ENCODE measurements around the gene MAST2. TPM values are rescaled to one million over a fixed set of nuclear protein-coding genes. Genes with fewer than 3 reads are reported as not detected.

Gene MAST2
- total RNA-seq, 1 experiment from 2014 or later = 38.4 TPM

GRCh38 chr1:45989249-45989648 is 185.8 kb downstream of the MAST2 start:
- no peak for DNase-seq (ENCODE audit: low spot score)
- BruUV-seq (replicated peaks) = no TSS peak
- H3K4me3 ChIP-seq (ENCODE audit: low read depth, low read length, poor library complexity, severe bottlenecking) = no peak overlapping the region
- no peaks in the 10 kb centered on the region for H3K36me3 ChIP-seq (ENCODE audit: insufficient read depth, low read length, poor library complexity, severe bottlenecking)
- ChIA-PET CTCF (no interaction called here), POLR2A (ENCODE audit: low non-redundant PET) (no interaction called here)
- no peaks in the 10 kb centered on the region for H3K4me1 ChIP-seq (ENCODE audit: insufficient read depth, low read length, poor library complexity, severe bottlenecking)
- H3K27me3 ChIP-seq (replicated peaks; ENCODE audit: insufficient read depth, low read depth, low read length, poor library complexity) = no peaks in the 10 kb centered on the region
- no peak overlapping the region for H3K27ac ChIP-seq (ENCODE audit: low read depth, low read length, poor library complexity, severe bottlenecking)
- intact Hi-C loops (cut with micrococcal nuclease; ENCODE audit: unreplicated experiment) = no loop called here
- TF ChIP-seq EZH2 (IDR thresholded peaks at IDR 0.05; ENCODE audit: borderline replicate concordance, low read depth, low read length, poor library complexity, severe bottlenecking) = no peak
- no peak for TF ChIP-seq CTCF (conservative IDR thresholded peaks at IDR 0.05; ENCODE audit: low read depth, low read length)
- no peaks in the 10 kb centered on the region for H3K9me3 ChIP-seq (ENCODE audit: low read depth, low read length, poor library complexity, severe bottlenecking)

GRCh38 chr1:45994423-45994822 is 191.0 kb downstream of the MAST2 start:
- H3K4me1 ChIP-seq (ENCODE audit: insufficient read depth, low read length, poor library complexity, severe bottlenecking) = no peaks in the 10 kb centered on the region
- intact Hi-C loops (cut with micrococcal nuclease; ENCODE audit: unreplicated experiment) = no loop called here
- no peaks in the 10 kb centered on the region for H3K9me3 ChIP-seq (ENCODE audit: low read depth, low read length, poor library complexity, severe bottlenecking)
- TF ChIP-seq CTCF (conservative IDR thresholded peaks at IDR 0.05; ENCODE audit: low read depth, low read length) (no peak), EZH2 (IDR thresholded peaks at IDR 0.05; ENCODE audit: borderline replicate concordance, low read depth, low read length, poor library complexity, severe bottlenecking) (no peak)
- no peaks in the 10 kb centered on the region for H3K27me3 ChIP-seq (replicated peaks; ENCODE audit: insufficient read depth, low read depth, low read length, poor library complexity)
- POLR2A ChIA-PET (ENCODE audit: low non-redundant PET) = no interaction called here
- DNase-seq (ENCODE audit: low spot score) = no peak
- no peak overlapping the region for H3K4me3 ChIP-seq (ENCODE audit: low read depth, low read length, poor library complexity, severe bottlenecking)
- H3K36me3 ChIP-seq (ENCODE audit: insufficient read depth, low read length, poor library complexity, severe bottlenecking) = no peaks in the 10 kb centered on the region
- no peak overlapping the region for H3K27ac ChIP-seq (ENCODE audit: low read depth, low read length, poor library complexity, severe bottlenecking)
- CTCF ChIA-PET = no interaction called here
- no TSS peak for BruUV-seq (replicated peaks)

DNA sequence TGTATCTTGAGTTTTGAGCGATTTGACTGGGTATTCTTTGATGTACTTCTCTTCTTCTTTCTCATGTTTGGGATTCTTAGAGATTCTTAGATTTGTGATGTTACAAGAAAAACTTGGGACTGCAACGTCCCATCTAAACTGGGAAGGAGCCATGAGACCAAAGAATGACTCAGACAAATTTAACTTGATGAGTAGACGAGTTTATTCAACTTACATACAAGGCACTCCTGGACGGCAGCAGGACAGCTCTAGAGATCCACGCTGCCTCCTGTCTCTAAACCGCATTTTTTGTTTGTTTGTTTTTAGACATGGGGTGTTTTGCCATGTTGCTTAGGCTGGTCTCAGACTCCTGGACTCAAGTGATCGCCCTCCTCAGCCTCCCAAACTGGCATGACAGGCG is 191.9 kb downstream of the MAST2 start:
- DNase-seq (ENCODE audit: low spot score) = no peak

More for the DNA sequence above, 191.9 kb downstream of the MAST2 start:
- no peaks in the 10 kb centered on the region for H3K4me1 ChIP-seq (ENCODE audit: insufficient read depth, low read length, poor library complexity, severe bottlenecking)
- BruUV-seq (replicated peaks) = no TSS peak
- TF ChIP-seq EZH2 (IDR thresholded peaks at IDR 0.05; ENCODE audit: borderline replicate concordance, low read depth, low read length, poor library complexity, severe bottlenecking) (no peak), CTCF (conservative IDR thresholded peaks at IDR 0.05; ENCODE audit: low read depth, low read length) (no peak)
- no peaks in the 10 kb centered on the region for H3K27me3 ChIP-seq (replicated peaks; ENCODE audit: insufficient read depth, low read depth, low read length, poor library complexity)
- no peak overlapping the region for H3K27ac ChIP-seq (ENCODE audit: low read depth, low read length, poor library complexity, severe bottlenecking)
- H3K4me3 ChIP-seq (ENCODE audit: low read depth, low read length, poor library complexity, severe bottlenecking) = no peak overlapping the region
- ChIA-PET POLR2A (ENCODE audit: low non-redundant PET) (no interaction called here), CTCF (no interaction called here)
- H3K9me3 ChIP-seq (ENCODE audit: low read depth, low read length, poor library complexity, severe bottlenecking) = no peaks in the 10 kb centered on the region
- intact Hi-C loops (cut with micrococcal nuclease; ENCODE audit: unreplicated experiment) = no loop called here
- H3K36me3 ChIP-seq (ENCODE audit: insufficient read depth, low read length, poor library complexity, severe bottlenecking) = no peaks in the 10 kb centered on the region

Data from A673 (cell line).